CD4-positive, CD25-positive, alpha-beta regulatory T cell (primary cell): ENCODE data around the gene PSMB7. TPM values are rescaled to one million over a fixed set of nuclear protein-coding genes. Genes with fewer than 3 reads are reported as not detected.

Experiments
- ATAC-seq, 2 donors: fragments of 150-1000 bp; cut with Tn5 transposase; one replicate each; pipeline ENCODE4 v1.10.0; 2021; ENCODE audit warnings: low read depth in 2 of 2, moderate number of reproducible peaks in 2 of 2, moderate library complexity in 1 of 2
- DNase-seq, 3 donors: peaks; one replicate each; pipeline versions ENCODE4 v3.0.0 to v3.0.0-alpha.2; 2012 to 2022; ENCODE audit warnings: mixed read lengths in 1 of 3
- H3K27ac ChIP-seq: one replicate; pipeline ENCODE4 v1.7.0; 2013; ENCODE audit warnings: mild to moderate bottlenecking, low read length; ENCODE audit not compliant: insufficient read depth, poor library complexity, severe bottlenecking
- H3K27me3 ChIP-seq: one replicate; pipeline ENCODE4 v1.7.0; 2013; ENCODE audit warnings: low read length; ENCODE audit not compliant: control insufficient read depth, insufficient read depth
- H3K36me3 ChIP-seq: one replicate; pipeline ENCODE4 v1.7.0; 2013; ENCODE audit warnings: mild to moderate bottlenecking, low read length, moderate library complexity; ENCODE audit not compliant: control insufficient read depth, insufficient read depth
- H3K4me1 ChIP-seq: 2 replicates; pipeline ENCODE4 v1.7.0; 2013; ENCODE audit warnings: mild to moderate bottlenecking, low read length; ENCODE audit not compliant: insufficient read depth, control insufficient read depth, poor library complexity, severe bottlenecking
- H3K4me3 ChIP-seq: one replicate; pipeline ENCODE4 v1.7.0; 2013; ENCODE audit warnings: low read depth, mild to moderate bottlenecking, low read length, moderate library complexity
- H3K9me3 ChIP-seq, 2 experiments: 1 replicate in 1 of 2; 2 replicates in 1 of 2; pipeline ENCODE4 v1.7.0; 2013; ENCODE audit warnings: low read length in 2 of 2, mild to moderate bottlenecking in 1 of 2, moderate library complexity in 1 of 2; ENCODE audit not compliant: control insufficient read depth in 2 of 2
- H3K27ac Mint-ChIP-seq, 3 donors: one replicate each; pipeline ENCODE4 v1.8.0; 2020 to 2022; ENCODE audit warnings: mild to moderate bottlenecking in 3 of 3, mixed read lengths in 3 of 3, moderate library complexity in 2 of 3
- H3K27me3 Mint-ChIP-seq: one replicate; pipeline ENCODE4 v1.8.0; 2022; ENCODE audit warnings: mild to moderate bottlenecking, mixed read lengths
- H3K36me3 Mint-ChIP-seq: one replicate; pipeline ENCODE4 v1.8.0; 2020; ENCODE audit warnings: mixed read lengths
- H3K4me1 Mint-ChIP-seq, 4 donors: one replicate each; pipeline ENCODE4 v1.8.0; 2020 to 2022; ENCODE audit warnings: mixed read lengths in 4 of 4, mild to moderate bottlenecking in 1 of 4
- H3K4me3 Mint-ChIP-seq, 4 donors: one replicate each; pipeline ENCODE4 v1.8.0; 2020 to 2022; ENCODE audit warnings: mild to moderate bottlenecking in 4 of 4, mixed read lengths in 4 of 4, moderate library complexity in 3 of 4
- H3K9me3 Mint-ChIP-seq, 7 donors: one replicate each; pipeline ENCODE4 v1.8.0; 2020 to 2022; ENCODE audit warnings: mixed read lengths in 7 of 7, mild to moderate bottlenecking in 3 of 7, moderate library complexity in 2 of 7
- polyA plus RNA-seq, 4 donors: library from polyadenylated mRNA; unstranded; fragments of 300-500 nt; fragmentation: Illumina TruSeq; gene quantifications; one replicate each; pipeline ENCODE4 v1.2.3, GENCODE V29; 2021
- total RNA-seq: library from RNA; stranded (reverse); gene quantifications from one replicate; pipeline ENCODE4 v1.2.3, GENCODE V29; 2022

PSMB7 gene
- total and polyA plus RNA-seq, 5 donors from 2014 or later: 84.2 to 225 (median 186) TPM

DNA sequence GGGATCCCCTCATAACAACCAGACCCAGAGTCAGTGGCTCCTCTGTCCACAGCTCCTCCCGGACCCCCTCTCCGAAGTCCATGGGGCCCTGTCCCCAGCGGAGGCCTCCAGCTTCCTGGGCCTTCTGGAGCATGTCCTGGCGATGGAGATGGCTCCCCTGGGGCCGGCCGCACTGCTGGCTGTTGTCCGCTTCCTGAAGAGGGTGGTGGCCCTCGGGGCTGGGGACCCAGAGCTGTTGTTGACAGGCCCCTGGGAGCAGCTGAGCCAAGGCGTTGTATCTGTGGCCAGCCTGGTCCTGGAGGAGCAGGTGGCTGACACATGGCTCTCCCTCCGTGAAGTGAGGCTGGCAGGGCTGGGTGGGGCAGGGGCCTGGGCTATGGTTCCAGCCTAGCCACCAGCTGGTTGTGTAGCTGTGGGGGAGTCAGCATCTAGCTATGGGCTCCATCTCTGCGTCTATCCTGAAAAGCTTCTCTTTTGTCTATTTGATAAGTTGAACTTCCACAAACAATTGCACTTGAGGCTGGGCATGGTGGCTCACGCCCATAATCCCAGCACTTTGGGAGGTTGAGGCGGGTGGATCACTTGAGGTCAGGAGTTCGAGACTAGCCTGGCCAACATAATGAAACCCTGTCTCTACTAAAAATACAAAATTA, 39.7 kb upstream of the PSMB7 start:
- Histone ChIP-seq H3K4me1 (no peaks in the 10 kb centered on the region), H3K36me3 (no peaks in the 10 kb centered on the region), H3K4me3 (no peak overlapping the region), H3K27ac (no peak overlapping the region), H3K27me3 (no peaks in the 10 kb centered on the region), H3K9me3 (no peaks in the 10 kb centered on the region)
- no peaks in the 10 kb centered on the region for H3K36me3 Mint-ChIP-seq
- no peak for ATAC-seq
- H3K4me1 Mint-ChIP-seq: peaks cover 0 to 4% (median 0%) of the 10 kb centered on the region in 4 donors
- H3K27me3 Mint-ChIP-seq: peaks cover 23% of the 10 kb centered on the region
- H3K27ac Mint-ChIP-seq: no peak overlapping the region
- H3K4me3 Mint-ChIP-seq: no peak overlapping the region
- no peak for DNase-seq
- H3K9me3 Mint-ChIP-seq: peaks cover 0 to 2% (median 0%) of the 10 kb centered on the region in 7 donors

DNA sequence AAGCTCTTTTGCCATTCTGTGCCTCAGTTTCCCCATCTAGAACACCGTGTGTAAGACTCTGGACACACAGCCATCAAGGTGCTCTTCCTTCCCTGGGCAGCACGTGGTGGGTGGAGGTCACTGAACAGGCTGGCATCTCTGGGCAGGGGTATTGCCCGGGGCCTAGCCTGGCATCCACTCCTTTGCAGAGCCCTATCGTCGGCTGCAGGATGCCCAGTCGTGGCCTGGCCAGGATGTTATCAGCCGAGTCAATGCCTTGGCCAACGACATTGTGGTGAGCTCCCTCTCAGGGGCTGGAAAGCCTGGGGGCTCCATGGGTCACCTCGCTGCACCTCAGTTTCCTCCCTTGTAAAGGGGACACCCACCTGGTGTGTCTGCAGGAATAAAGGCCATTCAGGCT, 39.1 kb upstream of the PSMB7 start:
- Mint-ChIP-seq H3K9me3 (peaks cover 0 to 2% (median 0%) of the 10 kb centered on the region in 7 donors), H3K4me1 (peaks cover 0 to 4% (median 0%) of the 10 kb centered on the region in 4 donors), H3K36me3 (no peaks in the 10 kb centered on the region), H3K27me3 (peaks cover 29% of the 10 kb centered on the region), H3K4me3 (no peak overlapping the region), H3K27ac (no peak overlapping the region)
- Histone ChIP-seq H3K9me3 (no peaks in the 10 kb centered on the region), H3K27me3 (no peaks in the 10 kb centered on the region), H3K27ac (no peak overlapping the region), H3K36me3 (no peaks in the 10 kb centered on the region), H3K4me3 (no peak overlapping the region), H3K4me1 (no peaks in the 10 kb centered on the region)
- ATAC-seq (no peak), DNase-seq (no peak)

DNA sequence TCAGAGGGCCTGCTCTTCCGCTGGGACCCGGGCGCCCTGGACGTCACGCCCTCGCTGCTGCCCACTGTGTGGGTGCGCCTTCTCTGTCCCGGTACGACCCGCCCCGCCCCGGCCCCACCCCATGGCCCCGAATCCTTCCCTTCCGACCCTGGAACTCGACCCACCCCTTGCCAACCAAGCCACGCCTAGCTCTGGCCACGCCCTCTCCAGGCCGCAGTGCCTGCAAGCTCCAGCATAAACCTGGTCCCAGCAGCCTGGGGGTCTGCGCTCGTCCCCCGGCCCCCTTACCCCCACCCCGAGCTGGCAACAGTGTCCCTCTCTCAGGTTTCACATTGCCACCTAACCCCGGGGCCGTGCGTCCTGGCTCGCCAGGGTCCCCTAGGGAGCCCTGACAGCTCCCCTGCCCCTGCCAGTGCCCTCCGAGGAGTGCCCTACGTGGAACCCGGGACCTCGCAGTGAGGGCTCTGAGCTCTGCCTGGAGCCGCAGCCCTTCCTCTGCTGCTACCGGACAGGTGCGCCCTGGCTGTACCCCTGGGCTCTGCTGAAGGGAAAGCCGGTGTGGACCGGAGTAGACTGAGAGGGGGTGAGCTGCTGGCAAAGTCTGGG, 38.4 kb upstream of the PSMB7 start:
- Histone ChIP-seq H3K27ac (no peak overlapping the region), H3K27me3 (no peaks in the 10 kb centered on the region), H3K9me3 (no peaks in the 10 kb centered on the region), H3K4me3 (no peak overlapping the region), H3K4me1 (no peaks in the 10 kb centered on the region), H3K36me3 (no peaks in the 10 kb centered on the region)
- peaks cover 0 to 4% (median 0%) of the 10 kb centered on the region in 4 donors for H3K4me1 Mint-ChIP-seq
- H3K36me3 Mint-ChIP-seq: no peaks in the 10 kb centered on the region
- peaks cover 0 to 2% (median 0%) of the 10 kb centered on the region in 7 donors for H3K9me3 Mint-ChIP-seq
- ATAC-seq (no peak), DNase-seq (no peak)
- H3K27ac Mint-ChIP-seq: no peak overlapping the region
- H3K27me3 Mint-ChIP-seq: peaks cover 30% of the 10 kb centered on the region
- H3K4me3 Mint-ChIP-seq: no peak overlapping the region

DNA sequence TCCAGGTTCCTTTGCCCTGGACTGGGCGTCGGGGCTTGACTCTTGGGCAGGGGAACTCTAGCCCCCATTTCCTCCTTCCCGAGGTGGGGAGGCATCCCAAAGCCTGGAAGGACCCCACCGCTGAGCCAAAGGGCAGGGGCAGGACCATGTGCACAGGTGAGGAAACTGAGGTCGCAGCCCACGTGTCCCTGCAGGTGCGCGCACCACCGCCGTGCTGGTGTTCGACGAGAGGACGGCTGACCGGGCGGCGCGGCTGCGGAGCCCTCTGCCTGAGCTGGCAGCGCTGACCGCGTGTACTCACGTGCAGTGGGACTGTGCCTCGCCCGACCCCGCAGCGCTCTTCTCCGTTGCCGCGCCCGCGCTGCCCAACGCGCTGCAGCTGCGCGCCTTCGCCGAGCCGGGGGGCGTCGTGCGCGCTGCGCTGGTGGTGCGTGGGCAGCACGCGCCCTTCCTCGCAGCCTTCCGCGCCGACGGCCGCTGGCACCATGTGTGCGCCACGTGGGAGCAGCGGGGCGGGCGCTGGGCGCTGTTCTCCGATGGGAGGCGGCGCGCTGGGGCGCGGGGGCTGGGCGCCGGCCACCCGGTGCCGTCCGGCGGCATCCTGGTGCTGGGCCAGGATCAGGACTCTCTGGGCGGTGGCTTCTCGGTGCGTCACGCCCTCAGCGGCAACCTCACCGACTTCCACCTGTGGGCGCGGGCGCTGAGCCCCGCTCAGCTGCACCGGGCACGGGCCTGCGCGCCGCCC, 37.8 kb upstream of the PSMB7 start:
- DNase-seq (no peak), ATAC-seq (no peak)
- H3K27me3 Mint-ChIP-seq: peaks cover 37% of the 10 kb centered on the region
- H3K27ac Mint-ChIP-seq: no peak overlapping the region
- Histone ChIP-seq H3K9me3 (no peaks in the 10 kb centered on the region), H3K4me3 (no peak overlapping the region), H3K4me1 (no peaks in the 10 kb centered on the region), H3K36me3 (no peaks in the 10 kb centered on the region), H3K27ac (no peak overlapping the region), H3K27me3 (no peaks in the 10 kb centered on the region)
- H3K4me1 Mint-ChIP-seq: peaks cover 0 to 4% (median 0%) of the 10 kb centered on the region in 4 donors
- H3K9me3 Mint-ChIP-seq: peaks cover 0 to 2% (median 0%) of the 10 kb centered on the region in 7 donors
- no peak overlapping the region for H3K4me3 Mint-ChIP-seq
- no peaks in the 10 kb centered on the region for H3K36me3 Mint-ChIP-seq

DNA sequence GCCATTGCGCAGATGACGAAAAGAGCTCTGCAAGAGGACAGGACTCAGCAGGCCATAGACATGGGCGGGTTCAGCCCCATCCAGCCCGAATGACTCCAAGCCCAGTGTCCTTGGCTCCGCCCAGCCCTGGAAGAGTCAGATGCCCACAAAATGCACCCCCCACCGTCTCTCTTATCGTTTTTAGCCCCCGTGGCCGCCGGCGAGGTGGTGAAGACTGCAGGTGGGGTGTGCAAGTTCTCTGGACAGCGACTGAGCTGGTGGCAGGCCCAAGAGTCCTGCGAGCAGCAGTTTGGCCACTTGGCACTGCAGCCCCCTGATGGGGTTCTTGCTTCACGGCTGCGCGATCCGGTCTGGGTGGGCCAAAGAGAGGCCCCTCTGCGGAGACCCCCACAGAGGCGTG, 37.1 kb upstream of the PSMB7 start:
- Mint-ChIP-seq H3K4me3 (no peak overlapping the region), H3K27me3 (peaks cover 38% of the 10 kb centered on the region), H3K4me1 (peaks cover 0 to 4% (median 0%) of the 10 kb centered on the region in 4 donors), H3K36me3 (no peaks in the 10 kb centered on the region), H3K9me3 (peaks cover 0 to 2% (median 0%) of the 10 kb centered on the region in 7 donors), H3K27ac (peak overlapping the region in 1 of 3 donors; percentile 32)
- no peak overlapping the region for H3K4me3 ChIP-seq
- H3K27me3 ChIP-seq: no peaks in the 10 kb centered on the region
- no peak for ATAC-seq
- DNase-seq: no peak
- H3K27ac ChIP-seq: no peak overlapping the region
- H3K36me3 ChIP-seq: no peaks in the 10 kb centered on the region
- no peaks in the 10 kb centered on the region for H3K4me1 ChIP-seq
- no peaks in the 10 kb centered on the region for H3K9me3 ChIP-seq

DNA sequence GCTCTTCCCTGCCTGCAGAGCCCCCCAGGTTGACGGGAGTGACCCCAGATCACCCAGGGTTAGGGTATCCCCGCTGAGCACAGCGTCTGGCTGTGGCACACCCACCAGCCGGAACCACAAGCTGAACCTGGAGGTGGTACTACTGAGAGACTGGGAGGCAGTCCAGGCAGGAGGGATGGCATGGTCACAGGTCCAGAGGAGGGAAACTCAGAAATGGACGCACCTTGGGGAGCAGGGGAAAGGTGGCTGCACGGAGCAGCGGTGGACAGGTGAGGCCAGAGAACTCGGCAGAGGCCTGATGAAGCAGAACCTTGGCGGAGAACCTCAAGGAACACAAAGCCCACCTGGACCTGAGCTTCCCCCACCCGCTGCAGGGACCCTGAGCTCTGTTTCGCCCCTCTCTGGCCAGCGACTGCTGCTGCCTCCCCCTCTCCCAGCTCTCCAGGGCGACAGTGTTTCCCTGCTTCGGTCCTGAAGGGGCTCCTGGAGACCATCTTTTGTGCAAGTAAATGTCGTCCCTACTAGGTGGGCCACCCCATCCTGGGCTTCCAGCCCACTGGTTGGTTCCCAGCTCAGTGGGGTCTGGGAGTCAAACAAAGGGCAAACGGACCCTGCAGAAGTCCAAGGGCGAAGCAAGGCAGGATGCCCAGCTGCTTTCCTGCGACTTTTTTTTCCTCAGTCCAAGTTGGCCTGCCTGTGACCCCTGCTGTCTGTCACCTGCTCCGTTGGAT, 35.9 kb upstream of the PSMB7 start:
- peaks cover 0 to 4% (median 0%) of the 10 kb centered on the region in 4 donors for H3K4me1 Mint-ChIP-seq

DNA sequence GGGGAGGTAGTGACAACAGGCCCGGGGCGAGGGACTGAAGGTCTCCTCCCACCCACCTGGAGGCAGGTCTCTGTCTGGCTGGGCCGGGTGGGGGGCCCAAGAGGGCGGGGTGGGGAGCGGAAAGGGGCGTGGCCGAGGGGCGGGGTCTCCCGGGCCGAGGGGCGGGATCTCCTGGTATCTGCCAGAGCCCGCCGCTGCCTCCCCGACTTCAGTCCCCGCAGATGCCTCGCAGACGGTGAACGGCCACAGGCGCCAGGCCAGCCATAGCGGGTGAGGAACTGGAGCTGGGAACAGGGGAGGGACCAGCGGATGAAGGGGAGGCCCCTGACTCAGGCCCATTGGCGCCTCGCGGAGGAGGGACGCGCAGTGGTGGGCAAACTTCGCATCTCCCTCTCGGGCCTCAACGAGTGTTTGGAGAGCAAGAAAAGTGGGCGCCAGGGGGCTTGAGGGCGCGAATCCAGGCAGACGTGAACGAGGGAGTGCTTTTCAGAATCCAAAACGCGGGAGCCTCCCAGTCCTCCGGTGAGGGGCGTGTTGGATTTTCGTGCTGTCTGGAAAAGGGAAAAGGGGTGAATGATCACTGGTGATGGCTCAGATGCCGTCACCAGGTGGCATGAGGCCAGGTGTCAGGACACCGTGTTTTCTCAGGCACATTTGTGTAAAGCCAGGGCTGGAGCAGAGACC, 35.1 kb upstream of the PSMB7 start, which contains the start of gene ADGRD2:
ADGRD2 (plus strand) TSS at position 211 of the 684 bp plus-strand sequence. CDS start 1,216 bp downstream, outside the sequence.
- peaks cover 33% of the 10 kb centered on the region for H3K27me3 Mint-ChIP-seq
- H3K27me3 ChIP-seq: no peaks in the 10 kb centered on the region
- no peak within 1 kb of the TSS for H3K27ac Mint-ChIP-seq
- H3K4me1 ChIP-seq: no peaks in the 10 kb centered on the region
- no peak within 1 kb of the TSS for H3K27ac ChIP-seq
- H3K36me3 ChIP-seq: no peaks in the 10 kb centered on the region
- H3K9me3 Mint-ChIP-seq: no peaks in the 10 kb centered on the region
- ATAC-seq (no peak), DNase-seq (no peak)
- H3K4me3 ChIP-seq: no peak within 1 kb of the TSS
- H3K36me3 Mint-ChIP-seq: no peaks in the 10 kb centered on the region
- no peak within 1 kb of the TSS for H3K4me3 Mint-ChIP-seq
- peaks cover 0 to 4% (median 0%) of the 10 kb centered on the region in 4 donors for H3K4me1 Mint-ChIP-seq
- H3K9me3 ChIP-seq: no peaks in the 10 kb centered on the region

More for the DNA sequence above, 35.9 kb upstream of the PSMB7 start:
- no peaks in the 10 kb centered on the region for H3K27me3 ChIP-seq
- no peak overlapping the region for H3K27ac Mint-ChIP-seq
- no peaks in the 10 kb centered on the region for H3K9me3 ChIP-seq
- H3K27ac ChIP-seq: no peak overlapping the region
- no peaks in the 10 kb centered on the region for H3K36me3 ChIP-seq
- ATAC-seq (no peak), DNase-seq (no peak)
- H3K4me3 ChIP-seq: no peak overlapping the region
- no peak overlapping the region for H3K4me3 Mint-ChIP-seq
- no peaks in the 10 kb centered on the region for H3K9me3 Mint-ChIP-seq
- peaks cover 38% of the 10 kb centered on the region for H3K27me3 Mint-ChIP-seq
- no peaks in the 10 kb centered on the region for H3K36me3 Mint-ChIP-seq
- H3K4me1 ChIP-seq: no peaks in the 10 kb centered on the region
